MM.1S (cell line): ENCODE results near the gene CYP2C18.
"Not testable (repeated sequence)": the region's sequence is repeated elsewhere in the genome, so short reads cannot be mapped to it uniquely, and the experiment has no call there.

ENCODE experiments used
- EZH2 ChIP-seq: fragments of 300-600 bp; sonication (generic); optimal IDR thresholded peaks from 2 replicates; pipeline ENCODE3; 2017; ENCODE audit warnings: low read depth, mild to moderate bottlenecking, antibody characterized with exemption, low read length, mixed read lengths
- TF ChIP-seq, protein P1 (sequence below): fragments of 300-600 bp; sonication (generic); IDR thresholded peaks from 2 replicates; pipeline ENCODE4 v1.5.1; 2016; ENCODE audit warnings: antibody characterized with exemption, low read length, mixed read lengths

DNA sequence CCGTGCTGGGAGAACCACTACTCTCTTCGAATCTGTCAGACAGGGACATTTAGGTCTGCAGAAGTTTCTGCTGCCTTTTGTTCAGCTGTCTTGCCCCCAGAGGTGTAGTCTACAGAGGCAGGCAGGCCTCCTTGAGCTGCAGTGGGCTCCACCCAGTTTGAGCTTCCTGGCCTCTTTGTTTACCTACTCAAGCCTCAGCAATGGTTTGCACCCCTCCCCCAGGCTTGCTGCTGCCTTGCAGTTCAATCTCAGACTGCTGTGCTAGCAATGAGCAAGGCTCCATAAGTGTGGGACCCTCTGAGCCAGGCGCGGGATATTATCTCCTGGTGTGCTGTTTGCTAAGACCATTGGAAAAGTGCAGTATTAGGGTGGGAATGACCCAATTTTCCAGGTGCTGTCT is 20.5 kb upstream of the CYP2C18 start:
- TF ChIP-seq, protein P1, sequence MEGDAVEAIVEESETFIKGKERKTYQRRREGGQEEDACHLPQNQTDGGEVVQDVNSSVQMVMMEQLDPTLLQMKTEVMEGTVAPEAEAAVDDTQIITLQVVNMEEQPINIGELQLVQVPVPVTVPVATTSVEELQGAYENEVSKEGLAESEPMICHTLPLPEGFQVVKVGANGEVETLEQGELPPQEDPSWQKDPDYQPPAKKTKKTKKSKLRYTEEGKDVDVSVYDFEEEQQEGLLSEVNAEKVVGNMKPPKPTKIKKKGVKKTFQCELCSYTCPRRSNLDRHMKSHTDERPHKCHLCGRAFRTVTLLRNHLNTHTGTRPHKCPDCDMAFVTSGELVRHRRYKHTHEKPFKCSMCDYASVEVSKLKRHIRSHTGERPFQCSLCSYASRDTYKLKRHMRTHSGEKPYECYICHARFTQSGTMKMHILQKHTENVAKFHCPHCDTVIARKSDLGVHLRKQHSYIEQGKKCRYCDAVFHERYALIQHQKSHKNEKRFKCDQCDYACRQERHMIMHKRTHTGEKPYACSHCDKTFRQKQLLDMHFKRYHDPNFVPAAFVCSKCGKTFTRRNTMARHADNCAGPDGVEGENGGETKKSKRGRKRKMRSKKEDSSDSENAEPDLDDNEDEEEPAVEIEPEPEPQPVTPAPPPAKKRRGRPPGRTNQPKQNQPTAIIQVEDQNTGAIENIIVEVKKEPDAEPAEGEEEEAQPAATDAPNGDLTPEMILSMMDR = not testable (repeated sequence)
- not testable (repeated sequence) for TF ChIP-seq EZH2
